GM18526 (cell line): Measurements from ENCODE around the gene ZNF672.
A peak's percentile ranks its signal among the peaks of the same experiment; 100 is the strongest.

Experiments
- POLR2A ChIP-seq: IDR thresholded peaks from 3 replicates; pipeline ENCODE4 v1.6.1; 2011; ENCODE audit not compliant: insufficient read length; ENCODE audit errors: extremely low read depth

ZNF672 gene

GRCh38 chr1:248837781-248838356, at the start of gene ZNF672:
Gene ZNF672 (plus strand): TSS chr1:248838224. CDS start chr1:248847275, 9,051 bp downstream.
- peak; percentile 72 for TF ChIP-seq POLR2A

- TF ChIP-seq POLR2A, result no peak
Observed at GRCh38 chr1:248788327-248788726, 49.7 kb upstream of the ZNF672 start.

- no peak for TF ChIP-seq POLR2A
Observed at GRCh38 chr1:248790456-248790855, 47.6 kb upstream of the ZNF672 start.

- no peak for TF ChIP-seq POLR2A
Observed at GRCh38 chr1:248791010-248791409, 47.0 kb upstream of the ZNF672 start.

GRCh38 chr1:248792342-248792741, 45.7 kb upstream of the ZNF672 start:
- no peak for TF ChIP-seq POLR2A

GRCh38 chr1:248793592-248793991, 44.4 kb upstream of the ZNF672 start:
- no peak for TF ChIP-seq POLR2A

- TF ChIP-seq POLR2A, result no peak
Observed at GRCh38 chr1:248798791-248799190, 39.2 kb upstream of the ZNF672 start.

GRCh38 chr1:248800459-248800858, 37.6 kb upstream of the ZNF672 start:
- TF ChIP-seq POLR2A, result no peak

- no peak for TF ChIP-seq POLR2A
Observed at GRCh38 chr1:248802454-248802853, 35.6 kb upstream of the ZNF672 start.

- no peak for TF ChIP-seq POLR2A
Observed at GRCh38 chr1:248804771-248805681, 33.0 kb upstream of the ZNF672 start.

- TF ChIP-seq POLR2A, result no peak
Observed at GRCh38 chr1:248805876-248806275, 32.1 kb upstream of the ZNF672 start.

GRCh38 chr1:248807067-248807737, 30.8 kb upstream of the ZNF672 start:
- TF ChIP-seq POLR2A, result no peak

- no peak for TF ChIP-seq POLR2A
Observed at GRCh38 chr1:248808876-248809275, 29.1 kb upstream of the ZNF672 start.

- TF ChIP-seq POLR2A, result no peak
Observed at GRCh38 chr1:248810000-248810726, 27.9 kb upstream of the ZNF672 start.
